HL-60 (cell line): ENCODE data around the gene MCM3AP.
"Not testable (repeated sequence)": the region's sequence is repeated elsewhere in the genome, so short reads cannot be mapped to it uniquely, and the experiment has no call there.

Source experiments
- DNase-seq, 2 experiments: peaks; one replicate each; pipeline ENCODE4 v3.0.0-alpha.2; 2010 to 2020; ENCODE audit warnings: low read depth in 1 of 2, low spot score in 1 of 2
- H3K27ac ChIP-seq: fragments of 250-450 bp; sonication (Bioruptor Pico); replicated peaks from 2 replicates; pipeline ENCODE4 v1.5.1; 2020; ENCODE audit warnings: mild to moderate bottlenecking, moderate library complexity
- H3K27me3 ChIP-seq: fragments of 250-450 bp; sonication (Bioruptor Pico); 2 replicates; pipeline ENCODE4 v1.5.1; 2021; ENCODE audit warnings: mild to moderate bottlenecking, moderate library complexity; ENCODE audit not compliant: insufficient read depth, poor library complexity, severe bottlenecking
- H3K4me3 ChIP-seq: replicated peaks from 2 replicates; pipeline ENCODE4 v1.5.1; 2011; ENCODE audit warnings: mild to moderate bottlenecking, control low read depth, low read length; ENCODE audit not compliant: insufficient read depth
- CTCF ChIP-seq: IDR thresholded peaks from one replicate; pipeline ENCODE4 v1.5.1; 2011; ENCODE audit warnings: low read length, control low read depth, inconsistent platforms; ENCODE audit not compliant: insufficient read depth
- GABPA ChIP-seq: IDR thresholded peaks from 2 replicates; pipeline ENCODE4 v1.6.1; 2012; ENCODE audit warnings: low read depth
- POLR2AphosphoS5 ChIP-seq: IDR thresholded peaks from 2 replicates; pipeline ENCODE4 v1.6.1; 2012; ENCODE audit warnings: low read depth
- REST ChIP-seq: IDR thresholded peaks from 2 replicates; pipeline ENCODE4 v1.6.1; 2012; ENCODE audit warnings: low read depth; ENCODE audit not compliant: insufficient replicate concordance
- SPI1 ChIP-seq: IDR thresholded peaks from 2 replicates; pipeline ENCODE4 v1.6.1; 2012; ENCODE audit warnings: low read depth, mild to moderate bottlenecking, borderline replicate concordance

Gene MCM3AP

GRCh38 chr21:46314441-46315020 is 29.1 kb upstream of the MCM3AP start:
- Histone ChIP-seq H3K4me3 (no peak overlapping the region), H3K27me3 (no peaks in the 10 kb centered on the region), H3K27ac (no peak overlapping the region)
- no peak for DNase-seq
- TF ChIP-seq REST (no peak), CTCF (no peak)

GRCh38 chr21:46312949-46313348 is 27.5 kb upstream of the MCM3AP start:
- DNase-seq, result no peak
- Histone ChIP-seq H3K27me3 (no peaks in the 10 kb centered on the region), H3K27ac (no peak overlapping the region), H3K4me3 (no peak overlapping the region)
- TF ChIP-seq POLR2AphosphoS5, result no peak
- TF ChIP-seq CTCF, result no peak
- TF ChIP-seq SPI1, result no peak
- no peak for TF ChIP-seq GABPA
- TF ChIP-seq REST, result no peak

- H3K4me3 ChIP-seq, result no peak overlapping the region
- H3K27ac ChIP-seq, result no peak overlapping the region
- no peak for DNase-seq
- TF ChIP-seq POLR2AphosphoS5 (no peak), SPI1 (no peak), REST (no peak), GABPA (no peak), CTCF (no peak)
- H3K27me3 ChIP-seq, result no peaks in the 10 kb centered on the region
Observed at GRCh38 chr21:46311568-46311967, 26.2 kb upstream of the MCM3AP start.

GRCh38 chr21:46310260-46310659 is 24.8 kb upstream of the MCM3AP start:
- H3K27ac ChIP-seq, DNase-seq, H3K4me3 ChIP-seq, H3K27me3 ChIP-seq: not testable (repeated sequence)
